ENCODE measurements around the gene CRIP2.

DNA sequence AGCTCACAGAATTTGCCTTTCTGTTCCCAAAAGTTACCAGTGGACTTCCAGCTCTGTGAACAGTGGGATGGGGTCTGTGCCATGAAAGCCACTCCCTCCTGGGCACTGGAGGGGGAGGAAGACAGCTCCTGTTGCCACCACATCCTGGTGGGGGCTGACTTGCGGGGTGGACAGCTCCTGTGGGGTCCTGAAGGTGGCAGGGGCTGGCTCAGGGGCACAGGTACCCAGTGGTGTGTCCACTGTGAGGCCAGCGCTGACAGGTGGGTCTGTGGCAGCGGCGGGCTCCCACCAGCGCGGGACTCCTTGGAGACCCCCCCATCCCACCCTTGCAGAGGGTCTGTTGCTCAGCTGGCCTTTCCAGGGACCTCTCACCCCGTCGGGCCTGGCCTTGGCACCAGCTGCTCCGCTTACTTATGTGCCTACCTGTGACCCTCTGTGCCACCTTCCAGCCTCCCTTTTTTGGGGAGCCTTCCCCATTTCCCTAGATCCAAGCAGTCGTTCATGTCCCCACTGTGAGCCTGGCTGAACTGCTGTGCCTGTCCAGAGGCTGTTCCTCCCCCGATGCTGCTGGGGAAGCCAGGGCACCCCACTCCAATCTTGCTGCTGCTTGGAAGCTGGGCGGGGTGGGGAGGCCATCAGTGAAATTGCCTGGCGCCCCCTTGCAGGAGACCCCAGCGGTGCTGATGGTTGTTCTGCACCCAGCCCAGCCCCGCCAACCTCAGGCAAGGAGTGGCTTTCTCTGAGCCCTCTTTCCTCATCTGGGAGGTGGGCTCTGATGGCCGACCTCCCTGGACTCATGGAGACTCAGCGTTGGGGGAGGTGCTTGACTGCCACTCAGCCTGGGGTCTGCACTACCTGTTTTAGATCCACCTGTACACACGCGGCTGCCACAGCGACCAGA is 18.6 kb downstream of the CRIP2 start:
- TF ChIP-seq, protein P1, sequence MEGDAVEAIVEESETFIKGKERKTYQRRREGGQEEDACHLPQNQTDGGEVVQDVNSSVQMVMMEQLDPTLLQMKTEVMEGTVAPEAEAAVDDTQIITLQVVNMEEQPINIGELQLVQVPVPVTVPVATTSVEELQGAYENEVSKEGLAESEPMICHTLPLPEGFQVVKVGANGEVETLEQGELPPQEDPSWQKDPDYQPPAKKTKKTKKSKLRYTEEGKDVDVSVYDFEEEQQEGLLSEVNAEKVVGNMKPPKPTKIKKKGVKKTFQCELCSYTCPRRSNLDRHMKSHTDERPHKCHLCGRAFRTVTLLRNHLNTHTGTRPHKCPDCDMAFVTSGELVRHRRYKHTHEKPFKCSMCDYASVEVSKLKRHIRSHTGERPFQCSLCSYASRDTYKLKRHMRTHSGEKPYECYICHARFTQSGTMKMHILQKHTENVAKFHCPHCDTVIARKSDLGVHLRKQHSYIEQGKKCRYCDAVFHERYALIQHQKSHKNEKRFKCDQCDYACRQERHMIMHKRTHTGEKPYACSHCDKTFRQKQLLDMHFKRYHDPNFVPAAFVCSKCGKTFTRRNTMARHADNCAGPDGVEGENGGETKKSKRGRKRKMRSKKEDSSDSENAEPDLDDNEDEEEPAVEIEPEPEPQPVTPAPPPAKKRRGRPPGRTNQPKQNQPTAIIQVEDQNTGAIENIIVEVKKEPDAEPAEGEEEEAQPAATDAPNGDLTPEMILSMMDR (IDR thresholded peaks at IDR 0.05), result no peak
- TF ChIP-seq POLR2A (IDR thresholded peaks at IDR 0.05), result no peak
